OCI-LY3 (cell line): Measurements from ENCODE around the gene C9.

Experiments used
- EZH2phosphoT487 ChIP-seq: fragments of 200-600 bp; shearing (Covaris generic); IDR thresholded peaks from 2 replicates; pipeline ENCODE4 v1.6.1; 2018; ENCODE audit warnings: antibody characterized with exemption, mixed run types, low read depth
- TF ChIP-seq, protein P1 (sequence below): fragments of 200-600, 300-600 bp; sonication (generic); IDR thresholded peaks from 2 replicates; pipeline ENCODE4 v1.5.1; 2014; ENCODE audit warnings: antibody characterized with exemption, low read length, low read depth

DNA sequence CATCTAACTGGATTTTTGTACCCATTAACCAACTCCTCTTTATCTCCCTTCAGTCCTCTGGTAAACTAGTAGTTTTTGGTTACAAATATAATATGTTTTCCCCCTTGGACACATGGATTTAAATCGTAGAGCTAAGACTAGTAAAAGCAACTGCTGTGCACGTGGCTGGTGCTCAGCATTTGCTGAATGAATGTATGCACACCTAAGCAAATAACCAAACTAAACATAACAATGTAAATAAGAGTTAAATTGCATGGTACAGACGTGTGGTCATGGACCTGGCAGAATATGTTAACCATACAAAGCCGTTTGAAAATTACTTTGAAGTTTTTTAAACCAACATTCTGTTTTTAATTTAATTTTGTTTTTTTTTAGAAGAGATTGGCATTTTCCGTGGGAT lies 79.7 kb downstream of the C9 start:
- TF ChIP-seq, protein P1, sequence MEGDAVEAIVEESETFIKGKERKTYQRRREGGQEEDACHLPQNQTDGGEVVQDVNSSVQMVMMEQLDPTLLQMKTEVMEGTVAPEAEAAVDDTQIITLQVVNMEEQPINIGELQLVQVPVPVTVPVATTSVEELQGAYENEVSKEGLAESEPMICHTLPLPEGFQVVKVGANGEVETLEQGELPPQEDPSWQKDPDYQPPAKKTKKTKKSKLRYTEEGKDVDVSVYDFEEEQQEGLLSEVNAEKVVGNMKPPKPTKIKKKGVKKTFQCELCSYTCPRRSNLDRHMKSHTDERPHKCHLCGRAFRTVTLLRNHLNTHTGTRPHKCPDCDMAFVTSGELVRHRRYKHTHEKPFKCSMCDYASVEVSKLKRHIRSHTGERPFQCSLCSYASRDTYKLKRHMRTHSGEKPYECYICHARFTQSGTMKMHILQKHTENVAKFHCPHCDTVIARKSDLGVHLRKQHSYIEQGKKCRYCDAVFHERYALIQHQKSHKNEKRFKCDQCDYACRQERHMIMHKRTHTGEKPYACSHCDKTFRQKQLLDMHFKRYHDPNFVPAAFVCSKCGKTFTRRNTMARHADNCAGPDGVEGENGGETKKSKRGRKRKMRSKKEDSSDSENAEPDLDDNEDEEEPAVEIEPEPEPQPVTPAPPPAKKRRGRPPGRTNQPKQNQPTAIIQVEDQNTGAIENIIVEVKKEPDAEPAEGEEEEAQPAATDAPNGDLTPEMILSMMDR: no peak
- no peak for TF ChIP-seq EZH2phosphoT487
